Endometrial microvascular endothelial cells (primary cell): ENCODE results near the gene GANAB. TPM values are rescaled to one million over a fixed set of nuclear protein-coding genes. Genes with fewer than 3 reads are reported as not detected.

Experiments used
- in situ Hi-C: cut with HindIII; loops from 2 replicates; pipeline ENCODE4 v1.10.0; 2017; ENCODE audit warnings: low sequenced_read_pairs, low pct_unique_long_range_greater_than_20kb; ENCODE audit errors: inconsistent ontology term
- total RNA-seq: library from RNA; depleted of rRNA; stranded (reverse); fragments of >200 nt; gene quantifications from one replicate; pipeline ENCODE4 v1.2.3, GENCODE V29; 2015; ENCODE audit errors: inconsistent ontology term

GANAB gene
- total RNA-seq, 1 donor from 2014 or later, result 294 TPM

- in situ Hi-C loops, result loop anchor here (25.0 kb wide), 1 partner anchor 109 kb away; the partner anchor contains the start of gene EEF1G
Measured at GRCh38 chr11:62671236-62671607, 24.8 kb upstream of the GANAB start.

GRCh38 chr11:62669420-62670161 is 23.2 kb upstream of the GANAB start:
- in situ Hi-C loops, result loop anchor here (25.0 kb wide), 1 partner anchor 107 kb away; the partner anchor contains the start of gene EEF1G

- in situ Hi-C loops, result loop anchor here (25.0 kb wide), 1 partner anchor 105 kb away; the partner anchor contains the start of gene EEF1G
Measured at GRCh38 chr11:62667460-62667859, 21.0 kb upstream of the GANAB start.

- in situ Hi-C loops, result loop anchor here (25.0 kb wide), 1 partner anchor 104 kb away; the partner anchor contains the start of gene EEF1G
Measured at GRCh38 chr11:62666259-62666926, 20.0 kb upstream of the GANAB start.

GRCh38 chr11:62665599-62666258 is 19.3 kb upstream of the GANAB start:
- in situ Hi-C loops, result loop anchor here (25.0 kb wide), 1 partner anchor 103 kb away; the partner anchor contains the start of gene EEF1G

- in situ Hi-C loops, result loop anchor here (25.0 kb wide), 1 partner anchor 103 kb away; the partner anchor contains the start of gene EEF1G
Measured at GRCh38 chr11:62665075-62665598, 18.7 kb upstream of the GANAB start, which contains the start of the genes C11orf98 and CSKMT. Gene C11orf98, minus strand, starts transcription at chr11:62665210. Its CDS starts 41 bp downstream, at chr11:62665169. Gene CSKMT, plus strand, starts transcription at chr11:62665312. Its CDS starts 568 bp downstream, at chr11:62665880.

GRCh38 chr11:62664405-62665074 is 18.1 kb upstream of the GANAB start:
- in situ Hi-C loops, result loop anchor here (25.0 kb wide), 1 partner anchor 102 kb away; the partner anchor contains the start of gene EEF1G

- in situ Hi-C loops, result loop anchor here (25.0 kb wide), 1 partner anchor 95 kb away; the partner anchor contains the start of gene EEF1G
Measured at GRCh38 chr11:62656796-62657429, 10.5 kb upstream of the GANAB start.

- in situ Hi-C loops, result loop anchor here (25.0 kb wide), 1 partner anchor 92 kb away; the partner anchor contains the start of gene EEF1G
Measured at GRCh38 chr11:62654297-62654696, 7.9 kb upstream of the GANAB start.

GRCh38 chr11:62652161-62653006 is 6.0 kb upstream of the GANAB start:
- in situ Hi-C loops, result loop anchor here (25.0 kb wide), 1 partner anchor 90 kb away; the partner anchor contains the start of gene EEF1G

- in situ Hi-C loops, result loop anchor here (25.0 kb wide), 1 partner anchor 88 kb away; the partner anchor contains the start of gene EEF1G
Measured at GRCh38 chr11:62650283-62650682, 3.9 kb upstream of the GANAB start.

GRCh38 chr11:62649486-62649885 is 3.1 kb upstream of the GANAB start:
- in situ Hi-C loops, result no loop called here

GRCh38 chr11:62648967-62649364 is 2.6 kb upstream of the GANAB start:
- in situ Hi-C loops, result no loop called here

- in situ Hi-C loops, result no loop called here
Measured at GRCh38 chr11:62648185-62648966, 2.0 kb upstream of the GANAB start.

GRCh38 chr11:62647609-62648005 is 1.2 kb upstream of the GANAB start:
- in situ Hi-C loops, result no loop called here
